Lower lobe of right lung (tissue), 2 donors: ENCODE results near the gene ASB3. TPM values are rescaled to one million over a fixed set of nuclear protein-coding genes. Genes with fewer than 3 reads are reported as not detected.
"Not testable (repeated sequence)": the region's sequence is repeated elsewhere in the genome, so short reads cannot be mapped to it uniquely, and the experiment has no call there.

Experiments used
- ATAC-seq, 2 donors: fragments of 200-7000 bp; cut with Tn5 transposase; one replicate each; pipeline ENCODE4 v1.9.1; 2020 to 2022; ENCODE audit warnings: mild to moderate bottlenecking in 2 of 2, moderate library complexity in 2 of 2
- DNase-seq: peaks from one replicate; pipeline ENCODE4 v3.0.0-alpha.2; 2020
- H3K27ac ChIP-seq: fragments of 200-600 bp; one replicate; pipeline ENCODE4 v1.8.0; 2022
- H3K27me3 ChIP-seq: fragments of 200-600 bp; one replicate; pipeline ENCODE4 v1.8.0; 2022; ENCODE audit warnings: low read depth
- H3K36me3 ChIP-seq: fragments of 200-600 bp; one replicate; pipeline ENCODE4 v1.8.0; 2022; ENCODE audit warnings: mild to moderate bottlenecking
- H3K4me1 ChIP-seq: fragments of 200-600 bp; one replicate; pipeline ENCODE4 v1.8.0; 2022
- H3K4me3 ChIP-seq: fragments of 200-600 bp; one replicate; pipeline ENCODE4 v1.8.0; 2022; ENCODE audit warnings: mild to moderate bottlenecking
- H3K9me3 ChIP-seq: fragments of 200-600 bp; one replicate; pipeline ENCODE4 v1.8.0; 2022
- CTCF ChIP-seq: fragments of 200-600 bp; IDR thresholded peaks from one replicate; pipeline ENCODE4 v1.8.0; 2022; ENCODE audit warnings: antibody characterized with exemption, mild to moderate bottlenecking
- intact Hi-C: fragments of 100-400 bp; cut with DNase I; formaldehyde crosslinking; loops from one replicate; pipeline ENCODE4 v1.11.0; 2022
- total RNA-seq: library from RNA; stranded (reverse); fragmentation: NEBNext Ultra II Directional; extraction: Animal tissue kit (Norgen Biotek cat#: 25700); gene quantifications from one replicate; pipeline ENCODE4 v1.2.1, GENCODE V29; 2021
- donor health status: DM: no; HTN: yes; CAD: no; lungs with severe emphysema.

The ASB3 gene
- total RNA-seq, 1 donor from 2014 or later: 35.0 TPM

- H3K27me3 ChIP-seq: no peaks in the 10 kb centered on the region
Observed at GRCh38 chr2:53767405-53768241, 19.1 kb downstream of the ASB3 start, which contains the start of gene CHAC2. Gene CHAC2, plus strand, starts transcription at chr2:53767804. Its CDS starts 83 bp downstream, at chr2:53767887.

GRCh38 chr2:53765767-53766166 lies 21.0 kb downstream of the ASB3 start:
- intact Hi-C loops: no loop called here
- H3K36me3 ChIP-seq: peaks cover 32% of the 10 kb centered on the region
- no peak for DNase-seq
- H3K4me1 ChIP-seq: peaks cover 15% of the 10 kb centered on the region
- no peaks in the 10 kb centered on the region for H3K9me3 ChIP-seq
- H3K27ac ChIP-seq: peak overlapping the region; percentile 4
- no peak for ATAC-seq
- no peak overlapping the region for H3K4me3 ChIP-seq
- no peak for TF ChIP-seq CTCF
- no peaks in the 10 kb centered on the region for H3K27me3 ChIP-seq

More at GRCh38 chr2:53767405-53768241, 19.1 kb downstream of the ASB3 start, which contains the start of gene CHAC2:
- Histone ChIP-seq H3K27ac (peak within 1 kb of the TSS; percentile 76), H3K4me1 (peaks cover 15% of the 10 kb centered on the region), H3K36me3 (peaks cover 20% of the 10 kb centered on the region), H3K4me3 (peak within 1 kb of the TSS; percentile 79), H3K9me3 (no peaks in the 10 kb centered on the region)
- TF ChIP-seq CTCF: peak; percentile 56
- ATAC-seq (peak; percentile 97 to 99), DNase-seq (peak; percentile 93)
- intact Hi-C loops: no loop called here

GRCh38 chr2:53757206-53757605 lies 29.5 kb downstream of the ASB3 start:
- DNase-seq, H3K4me3 ChIP-seq, intact Hi-C loops, H3K27me3 ChIP-seq, ATAC-seq, H3K9me3 ChIP-seq, H3K4me1 ChIP-seq, H3K27ac ChIP-seq: not testable (repeated sequence)
- H3K36me3 ChIP-seq: peaks cover 14% of the 10 kb centered on the region

GRCh38 chr2:53756644-53757043 lies 30.1 kb downstream of the ASB3 start:
- Histone ChIP-seq H3K9me3 (no peaks in the 10 kb centered on the region), H3K4me3 (no peak overlapping the region), H3K27me3 (no peaks in the 10 kb centered on the region), H3K4me1 (peaks cover 10% of the 10 kb centered on the region), H3K27ac (no peak overlapping the region), H3K36me3 (peaks cover 9% of the 10 kb centered on the region)
- intact Hi-C loops: no loop called here
- DNase-seq (no peak), ATAC-seq (no peak)
- no peak for TF ChIP-seq CTCF

- Histone ChIP-seq H3K27me3 (no peaks in the 10 kb centered on the region), H3K4me1 (peaks cover 10% of the 10 kb centered on the region), H3K4me3 (no peak overlapping the region), H3K27ac (no peak overlapping the region), H3K36me3 (peaks cover 13% of the 10 kb centered on the region), H3K9me3 (no peaks in the 10 kb centered on the region)
- intact Hi-C loops: no loop called here
- ATAC-seq (peak; percentile 80 to 88), DNase-seq (peak; percentile 79)
- TF ChIP-seq CTCF: no peak
Observed at GRCh38 chr2:53755121-53755520, 31.6 kb downstream of the ASB3 start.

- H3K36me3 ChIP-seq: peaks cover 26% of the 10 kb centered on the region
- TF ChIP-seq CTCF: no peak
- H3K9me3 ChIP-seq: no peaks in the 10 kb centered on the region
- DNase-seq (no peak), ATAC-seq (no peak)
- H3K4me1 ChIP-seq: peaks cover 10% of the 10 kb centered on the region
- H3K27ac ChIP-seq: no peak overlapping the region
- no peak overlapping the region for H3K4me3 ChIP-seq
- intact Hi-C loops: no loop called here
- H3K27me3 ChIP-seq: no peaks in the 10 kb centered on the region
Observed at GRCh38 chr2:53753041-53753440, 33.7 kb downstream of the ASB3 start.
